Stomach (tissue), 9 donors: Measurements from ENCODE around the gene C2CD4A. TPM values are rescaled to one million over a fixed set of nuclear protein-coding genes. Genes with fewer than 3 reads are reported as not detected.
A peak's percentile ranks its signal among the peaks of the same experiment; 100 is the strongest.

Source experiments
- DNase-seq, 2 donors: peaks; one replicate each; pipeline versions ENCODE4 v3.0.0 to v3.0.0-alpha.2; 2013 to 2019
- H3K27ac ChIP-seq, 5 donors: fragments of 200-600 bp in 4 of 5; sonication (generic) in 4 of 5; one replicate each; pipeline ENCODE4 v1.5.1; 2013 to 2019; ENCODE audit warnings: mild to moderate bottlenecking in 1 of 5, moderate library complexity in 1 of 5
- H3K27me3 ChIP-seq, 3 donors: fragments of 200-600 bp; sonication (generic); one replicate each; pipeline ENCODE4 v1.5.1; 2017 to 2019; ENCODE audit warnings: mixed run types in 1 of 3
- H3K36me3 ChIP-seq, 4 donors: fragments of 200-600 bp; sonication (generic); 1 replicate in 3 of 4; 2 replicates in 1 of 4; pipeline ENCODE4 v1.5.1; 2016 to 2019
- H3K4me1 ChIP-seq, 4 donors: fragments of 200-600 bp; sonication (generic); one replicate each; pipeline ENCODE4 v1.5.1; 2016 to 2019
- H3K4me3 ChIP-seq, 4 donors: fragments of 200-600 bp; sonication (generic) in 3 of 4; one replicate each; pipeline ENCODE4 v1.5.1; 2016 to 2019; ENCODE audit warnings: mild to moderate bottlenecking in 1 of 4
- H3K9me3 ChIP-seq, 4 donors: fragments of 200-600 bp; sonication (generic); one replicate each; pipeline ENCODE4 v1.5.1; 2016 to 2019
- EP300 ChIP-seq: sonication (generic); formaldehyde crosslinking; IDR thresholded peaks from one replicate; pipeline ENCODE4 v1.6.1; 2017; ENCODE audit warnings: antibody characterized with exemption
- POLR2A ChIP-seq, 4 donors: fragments of 450-650 bp; IDR thresholded peaks; one replicate each; pipeline ENCODE4 v1.6.1; 2016; ENCODE audit warnings: antibody characterized with exemption in 4 of 4, control low read depth in 2 of 4, mild to moderate bottlenecking in 1 of 4, moderate library complexity in 1 of 4
- POLR2AphosphoS5 ChIP-seq, 3 donors: sonication (generic); formaldehyde crosslinking; IDR thresholded peaks; one replicate each; pipeline ENCODE4 v1.6.1; 2016; ENCODE audit warnings: antibody characterized with exemption in 3 of 3
- WGBS, 5 donors: extraction: QIAGEN DNeasy Blood & Tissue Kit in 3 of 5; methylation state at CpG; one replicate each; pipeline versions ENCODE4 v1.1.5 to v1.1.7; 2013 to 2018; 5-methylcytosine and 5-hydroxymethylcytosine counted together
- intact Hi-C: fragments of 100-400 bp; cut with DNase I; formaldehyde crosslinking; loops from one replicate; pipeline ENCODE4 v1.15.1; 2023; ENCODE audit warnings: low total_unique reads
- polyA plus RNA-seq, 3 donors: library from polyadenylated mRNA; stranded (reverse); fragments of 200-250 nt; gene quantifications; one replicate each; pipeline ENCODE4 v1.2.3, GENCODE V29; 2013
- total RNA-seq, 5 donors: library from RNA; depleted of rRNA; stranded (reverse); fragments of >200 nt; gene quantifications; one replicate each; pipeline versions ENCODE4 v1.1.0 to v1.2.3, GENCODE V29; 2014 to 2016
- TF ChIP-seq, protein P1 (sequence below), 7 experiments: fragments of 450-650 bp in 4 of 7; fragments of 200-600 bp in 3 of 7; sonication (generic) in 3 of 7; IDR thresholded peaks; one replicate each; pipeline ENCODE4 v1.5.1; 2016 to 2019; ENCODE audit warnings: antibody characterized with exemption in 7 of 7, control low read depth in 2 of 7, mild to moderate bottlenecking in 1 of 7
- donor health status: healthy with polysubstance abuse.
- donor health status: Bipolar disorder and iron deficiency.
- donor health status: healthy.

Gene C2CD4A
- total and polyA plus RNA-seq, 8 donors = 0.29 to 3.0 (median 1.8) TPM; not detected in 2

GRCh38 chr15:62052713-62053112 is 14.1 kb upstream of the C2CD4A start:
- Histone ChIP-seq H3K4me3 (no peak overlapping the region), H3K27me3 (no peaks in the 10 kb centered on the region), H3K27ac (no peak overlapping the region), H3K9me3 (no peaks in the 10 kb centered on the region), H3K4me1 (peaks cover 10 to 64% (median 41%) of the 10 kb centered on the region in 4 donors), H3K36me3 (no peaks in the 10 kb centered on the region)
- DNase-seq = no peak
- intact Hi-C loops = no loop called here
- 77 to 100% (median 88%) methylated on average over 1 of the region's 1 CpG for WGBS, 5 donors
- no peak for TF ChIP-seq POLR2A (IDR thresholded peaks at IDR 0.05)
- no peak for TF ChIP-seq POLR2AphosphoS5 (IDR thresholded peaks at IDR 0.05)
- TF ChIP-seq EP300 = no peak
- TF ChIP-seq, protein P1, sequence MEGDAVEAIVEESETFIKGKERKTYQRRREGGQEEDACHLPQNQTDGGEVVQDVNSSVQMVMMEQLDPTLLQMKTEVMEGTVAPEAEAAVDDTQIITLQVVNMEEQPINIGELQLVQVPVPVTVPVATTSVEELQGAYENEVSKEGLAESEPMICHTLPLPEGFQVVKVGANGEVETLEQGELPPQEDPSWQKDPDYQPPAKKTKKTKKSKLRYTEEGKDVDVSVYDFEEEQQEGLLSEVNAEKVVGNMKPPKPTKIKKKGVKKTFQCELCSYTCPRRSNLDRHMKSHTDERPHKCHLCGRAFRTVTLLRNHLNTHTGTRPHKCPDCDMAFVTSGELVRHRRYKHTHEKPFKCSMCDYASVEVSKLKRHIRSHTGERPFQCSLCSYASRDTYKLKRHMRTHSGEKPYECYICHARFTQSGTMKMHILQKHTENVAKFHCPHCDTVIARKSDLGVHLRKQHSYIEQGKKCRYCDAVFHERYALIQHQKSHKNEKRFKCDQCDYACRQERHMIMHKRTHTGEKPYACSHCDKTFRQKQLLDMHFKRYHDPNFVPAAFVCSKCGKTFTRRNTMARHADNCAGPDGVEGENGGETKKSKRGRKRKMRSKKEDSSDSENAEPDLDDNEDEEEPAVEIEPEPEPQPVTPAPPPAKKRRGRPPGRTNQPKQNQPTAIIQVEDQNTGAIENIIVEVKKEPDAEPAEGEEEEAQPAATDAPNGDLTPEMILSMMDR (IDR thresholded peaks at IDR 0.05) = no peak

GRCh38 chr15:62053439-62054085 is 13.2 kb upstream of the C2CD4A start:
- Histone ChIP-seq H3K9me3 (no peaks in the 10 kb centered on the region), H3K27ac (no peak overlapping the region), H3K27me3 (no peaks in the 10 kb centered on the region), H3K4me3 (no peak overlapping the region), H3K4me1 (peaks cover 12 to 71% (median 48%) of the 10 kb centered on the region in 4 donors), H3K36me3 (no peaks in the 10 kb centered on the region)
- intact Hi-C loops = no loop called here
- 52 to 68% (median 59%) methylated on average over 5 of the region's 5 CpGs for WGBS, 5 donors
- TF ChIP-seq EP300 (no peak), POLR2A (IDR thresholded peaks at IDR 0.05) (no peak), POLR2AphosphoS5 (IDR thresholded peaks at IDR 0.05) (no peak)
- TF ChIP-seq, protein P1 (IDR thresholded peaks at IDR 0.05) = no peak
- DNase-seq = no peak

GRCh38 chr15:62054979-62055378 is 11.8 kb upstream of the C2CD4A start:
- DNase-seq = no peak
- Histone ChIP-seq H3K4me1 (peaks cover 18 to 78% (median 55%) of the 10 kb centered on the region in 4 donors), H3K36me3 (no peaks in the 10 kb centered on the region), H3K27ac (peak overlapping the region in 2 of 5 donors; percentile 17 to 47), H3K9me3 (no peaks in the 10 kb centered on the region), H3K4me3 (no peak overlapping the region), H3K27me3 (no peaks in the 10 kb centered on the region)
- WGBS, 5 donors = 54 to 76% (median 62%) methylated on average over 5 of the region's 5 CpGs
- intact Hi-C loops = no loop called here
- TF ChIP-seq, protein P1 (IDR thresholded peaks at IDR 0.05) = no peak
- TF ChIP-seq POLR2AphosphoS5 (IDR thresholded peaks at IDR 0.05) (no peak), POLR2A (IDR thresholded peaks at IDR 0.05) (no peak), EP300 (no peak)

GRCh38 chr15:62057341-62057980 is 9.3 kb upstream of the C2CD4A start:
- peaks cover 18 to 62% (median 45%) of the 10 kb centered on the region in 4 donors for H3K4me1 ChIP-seq
- no peak for DNase-seq
- intact Hi-C loops = no loop called here
- no peaks in the 10 kb centered on the region for H3K27me3 ChIP-seq
- H3K36me3 ChIP-seq = no peaks in the 10 kb centered on the region
- no peak overlapping the region for H3K4me3 ChIP-seq
- no peak overlapping the region for H3K27ac ChIP-seq
- WGBS, 5 donors = 61 to 77% (median 74%) methylated on average over 4 of the region's 4 CpGs
- TF ChIP-seq POLR2AphosphoS5 (IDR thresholded peaks at IDR 0.05) = no peak
- TF ChIP-seq, protein P1 (IDR thresholded peaks at IDR 0.05) = no peak
- TF ChIP-seq EP300 = no peak
- TF ChIP-seq POLR2A (IDR thresholded peaks at IDR 0.05) = no peak
- no peaks in the 10 kb centered on the region for H3K9me3 ChIP-seq
